OCI-LY3 (cell line): ENCODE measurements around the gene NHLH1.

ENCODE experiments used
- H2AFZ ChIP-seq: fragments of 200-600, 300-600 bp; shearing (Covaris generic); 2 replicates; pipeline ENCODE4 v1.6.0; 2014; ENCODE audit warnings: antibody characterized with exemption, low read depth, low read length
- H3K27ac ChIP-seq: fragments of 200-600, 300-600 bp; sonication (generic); 2 replicates; pipeline ENCODE4 v1.5.1; 2014; ENCODE audit warnings: mild to moderate bottlenecking, low read length, moderate library complexity, mixed read lengths
- H3K27me3 ChIP-seq: fragments of 200-600, 300-600 bp; sonication (generic); 2 replicates; pipeline ENCODE4 v1.6.1; 2014; ENCODE audit warnings: low read depth, low read length, mixed read lengths
- H3K36me3 ChIP-seq: fragments of 200-600, 300-600 bp; sonication (generic); replicated peaks from 2 replicates; pipeline ENCODE3; 2014; ENCODE audit warnings: low read depth, low read length, mixed read lengths
- H3K4me1 ChIP-seq: fragments of 300-600, 200-600 bp; sonication (generic); 2 replicates; pipeline ENCODE4 v1.6.1; 2014; ENCODE audit warnings: low read length, mixed read lengths
- H3K4me2 ChIP-seq: fragments of 200-600, 300-600 bp; sonication (generic); 2 replicates; pipeline ENCODE4 v1.6.1; 2014; ENCODE audit warnings: low read length, mixed read lengths
- H3K4me3 ChIP-seq: fragments of 300-600, 200-600 bp; sonication (generic); 2 replicates; pipeline ENCODE4 v1.5.1; 2014; ENCODE audit warnings: antibody characterized with exemption, mild to moderate bottlenecking, low read length, moderate library complexity
- H3K79me2 ChIP-seq: fragments of 300-600, 200-600 bp; shearing (Covaris generic); 2 replicates; pipeline ENCODE4 v1.6.1; 2014; ENCODE audit warnings: mild to moderate bottlenecking, low read length, mixed read lengths
- H3K9ac ChIP-seq: fragments of 300-600, 200-600 bp; shearing (Covaris generic); 2 replicates; pipeline ENCODE4 v1.6.0; 2014; ENCODE audit warnings: mild to moderate bottlenecking, low read length, moderate library complexity
- H3K9me3 ChIP-seq: fragments of 200-600, 300-600 bp; shearing (Covaris generic); 2 replicates; pipeline ENCODE4 v1.6.1; 2014; ENCODE audit warnings: low read length, mixed read lengths; ENCODE audit not compliant: insufficient read depth
- H4K20me1 ChIP-seq: fragments of 200-600, 300-600 bp; sonication (generic); 2 replicates; pipeline ENCODE4 v1.6.1; 2016; ENCODE audit warnings: low read length, mixed read lengths; ENCODE audit not compliant: insufficient read depth
- CTCF ChIP-seq: fragments of 200-600, 300-600 bp; sonication (generic); IDR thresholded peaks from 2 replicates; pipeline ENCODE4 v1.5.1; 2014; ENCODE audit warnings: antibody characterized with exemption, low read length, low read depth
- EZH2phosphoT487 ChIP-seq: fragments of 200-600 bp; shearing (Covaris generic); IDR thresholded peaks from 2 replicates; pipeline ENCODE4 v1.6.1; 2018; ENCODE audit warnings: antibody characterized with exemption, mixed run types, low read depth

The NHLH1 gene

GRCh38 chr1:160413716-160414115, 46.8 kb downstream of the NHLH1 start:
- H3K4me1 ChIP-seq = no peaks in the 10 kb centered on the region
- H3K9ac ChIP-seq = no peak overlapping the region
- H3K4me3 ChIP-seq = no peak overlapping the region
- no peaks in the 10 kb centered on the region for H3K9me3 ChIP-seq
- TF ChIP-seq EZH2phosphoT487 = no peak
- no peak for TF ChIP-seq CTCF
- no peaks in the 10 kb centered on the region for H4K20me1 ChIP-seq
- H3K36me3 ChIP-seq = no peaks in the 10 kb centered on the region
- no peak overlapping the region for H3K27ac ChIP-seq
- no peak overlapping the region for H3K4me2 ChIP-seq
- no peaks in the 10 kb centered on the region for H3K79me2 ChIP-seq
- H2AFZ ChIP-seq = no peak overlapping the region
- H3K27me3 ChIP-seq = no peaks in the 10 kb centered on the region

- H3K4me2 ChIP-seq = no peak overlapping the region
- no peak overlapping the region for H3K4me3 ChIP-seq
- no peaks in the 10 kb centered on the region for H4K20me1 ChIP-seq
These were observed 48.0 kb downstream of the NHLH1 start for GRCh38 chr1:160414881-160415280.

GRCh38 chr1:160415696-160416290, 48.9 kb downstream of the NHLH1 start:
- H3K9ac ChIP-seq = no peak overlapping the region
- no peak overlapping the region for H3K4me3 ChIP-seq
- no peaks in the 10 kb centered on the region for H3K4me1 ChIP-seq
- TF ChIP-seq EZH2phosphoT487 (no peak), CTCF (no peak)
- no peak overlapping the region for H2AFZ ChIP-seq
- no peak overlapping the region for H3K27ac ChIP-seq
- H3K36me3 ChIP-seq = no peaks in the 10 kb centered on the region
- H3K9me3 ChIP-seq = no peaks in the 10 kb centered on the region
- H3K4me2 ChIP-seq = no peak overlapping the region
- H3K79me2 ChIP-seq = no peaks in the 10 kb centered on the region
- no peaks in the 10 kb centered on the region for H3K27me3 ChIP-seq
- H4K20me1 ChIP-seq = no peaks in the 10 kb centered on the region

More at GRCh38 chr1:160414881-160415280, 48.0 kb downstream of the NHLH1 start:
- Histone ChIP-seq H3K9ac (no peak overlapping the region), H3K27ac (no peak overlapping the region), H3K27me3 (no peaks in the 10 kb centered on the region), H3K79me2 (no peaks in the 10 kb centered on the region), H3K4me1 (no peaks in the 10 kb centered on the region), H2AFZ (no peak overlapping the region), H3K9me3 (no peaks in the 10 kb centered on the region), H3K36me3 (no peaks in the 10 kb centered on the region)
- no peak for TF ChIP-seq CTCF
- TF ChIP-seq EZH2phosphoT487 = no peak

GRCh38 chr1:160416369-160416768, 49.5 kb downstream of the NHLH1 start:
- H3K27ac ChIP-seq = no peak overlapping the region
- TF ChIP-seq EZH2phosphoT487 (no peak), CTCF (peak; percentile 51)
- no peaks in the 10 kb centered on the region for H4K20me1 ChIP-seq
- H3K79me2 ChIP-seq = no peaks in the 10 kb centered on the region
- no peaks in the 10 kb centered on the region for H3K27me3 ChIP-seq
- H2AFZ ChIP-seq = no peak overlapping the region
- H3K4me1 ChIP-seq = no peaks in the 10 kb centered on the region
- H3K36me3 ChIP-seq = no peaks in the 10 kb centered on the region
- no peaks in the 10 kb centered on the region for H3K9me3 ChIP-seq
- no peak overlapping the region for H3K4me2 ChIP-seq
- H3K4me3 ChIP-seq = no peak overlapping the region
- no peak overlapping the region for H3K9ac ChIP-seq
